Measurements from ENCODE around the gene FOXRED1. TPM values are rescaled to one million over a fixed set of nuclear protein-coding genes. Genes with fewer than 3 reads are reported as not detected.

Gene FOXRED1
- total RNA-seq, 1 donor from 2014 or later = 49.6 TPM

- H3K4me1 Mint-ChIP-seq (ENCODE audit: unreplicated experiment) = peaks cover 45% of the 10 kb centered on the region
- peaks cover 26% of the 10 kb centered on the region for H3K36me3 Mint-ChIP-seq
- no peak for TF ChIP-seq CTCF (conservative IDR thresholded peaks at IDR 0.05)
- no peak for DNase-seq (ENCODE audit: extremely low spot score, unreplicated experiment)
- peaks cover 7% of the 10 kb centered on the region for H3K9me3 Mint-ChIP-seq
- no peak overlapping the region for H3K4me3 Mint-ChIP-seq
- no peak overlapping the region for H3K27ac Mint-ChIP-seq
- H3K27me3 Mint-ChIP-seq = no peaks in the 10 kb centered on the region
Measured at GRCh38 chr11:126313826-126314225, 44.9 kb downstream of the FOXRED1 start.

GRCh38 chr11:126317432-126317755, 48.4 kb downstream of the FOXRED1 start:
- no peak overlapping the region for H3K27ac Mint-ChIP-seq

GRCh38 chr11:126317756-126318573, 49.0 kb downstream of the FOXRED1 start:
- TF ChIP-seq CTCF (conservative IDR thresholded peaks at IDR 0.05) = no peak
- Mint-ChIP-seq H3K4me1 (ENCODE audit: unreplicated experiment) (peaks cover 36% of the 10 kb centered on the region), H3K27me3 (no peaks in the 10 kb centered on the region), H3K36me3 (peaks cover 31% of the 10 kb centered on the region), H3K4me3 (no peak overlapping the region), H3K9me3 (peaks cover 7% of the 10 kb centered on the region), H3K27ac (no peak overlapping the region)
- no peak for DNase-seq (ENCODE audit: extremely low spot score, unreplicated experiment)

More at GRCh38 chr11:126317432-126317755, 48.4 kb downstream of the FOXRED1 start:
- Mint-ChIP-seq H3K36me3 (peaks cover 31% of the 10 kb centered on the region), H3K4me3 (no peak overlapping the region), H3K4me1 (ENCODE audit: unreplicated experiment) (peaks cover 39% of the 10 kb centered on the region), H3K27me3 (no peaks in the 10 kb centered on the region), H3K9me3 (peaks cover 7% of the 10 kb centered on the region)
- TF ChIP-seq CTCF (conservative IDR thresholded peaks at IDR 0.05) = no peak
- no peak for DNase-seq (ENCODE audit: extremely low spot score, unreplicated experiment)

GRCh38 chr11:126318574-126319373, 49.8 kb downstream of the FOXRED1 start:
- Mint-ChIP-seq H3K9me3 (peaks cover 7% of the 10 kb centered on the region), H3K27me3 (no peaks in the 10 kb centered on the region), H3K36me3 (peaks cover 28% of the 10 kb centered on the region), H3K4me1 (ENCODE audit: unreplicated experiment) (peaks cover 29% of the 10 kb centered on the region), H3K4me3 (peak overlapping the region; percentile 18), H3K27ac (peak overlapping the region; percentile 5)
- TF ChIP-seq CTCF (conservative IDR thresholded peaks at IDR 0.05) = no peak
- no peak for DNase-seq (ENCODE audit: extremely low spot score, unreplicated experiment)

- H3K4me3 Mint-ChIP-seq = no peak overlapping the region
- H3K4me1 Mint-ChIP-seq (ENCODE audit: unreplicated experiment) = peaks cover 29% of the 10 kb centered on the region
- H3K36me3 Mint-ChIP-seq = peaks cover 24% of the 10 kb centered on the region
Measured at GRCh38 chr11:126319374-126319740, 50.4 kb downstream of the FOXRED1 start.

More at GRCh38 chr11:126319374-126319740, 50.4 kb downstream of the FOXRED1 start:
- no peak for DNase-seq (ENCODE audit: extremely low spot score, unreplicated experiment)
- Mint-ChIP-seq H3K27me3 (no peaks in the 10 kb centered on the region), H3K9me3 (peaks cover 7% of the 10 kb centered on the region), H3K27ac (no peak overlapping the region)
- no peak for TF ChIP-seq CTCF (conservative IDR thresholded peaks at IDR 0.05)

All from type B pancreatic cell (in vitro differentiated cells).